GM10266 (cell line): ENCODE data around the gene PLA2G7.

Experiments
- DNase-seq: peaks from one replicate; pipeline ENCODE4 v3.0.0; 2012; ENCODE audit errors: extremely low spot score
- CTCF ChIP-seq: IDR thresholded peaks from 2 replicates; pipeline ENCODE4 v1.5.1; 2012; ENCODE audit warnings: mild to moderate bottlenecking, low read depth; ENCODE audit not compliant: control insufficient read depth, insufficient read depth; ENCODE audit errors: missing control alignments

The PLA2G7 gene

GRCh38 chr6:46735720-46736031, 501 bp upstream of the PLA2G7 start:
- no peak for DNase-seq
- no peak for TF ChIP-seq CTCF

- no peak for DNase-seq
- TF ChIP-seq CTCF, result no peak
Measured at GRCh38 chr6:46733341-46733801, 1.8 kb downstream of the PLA2G7 start.

GRCh38 chr6:46730921-46731461, 4.2 kb downstream of the PLA2G7 start:
- DNase-seq, result no peak
- no peak for TF ChIP-seq CTCF

- DNase-seq, result no peak
- TF ChIP-seq CTCF, result no peak
Measured at GRCh38 chr6:46729787-46730326, 5.3 kb downstream of the PLA2G7 start.

- no peak for TF ChIP-seq CTCF
- DNase-seq, result no peak
Measured at GRCh38 chr6:46720401-46720800, 14.8 kb downstream of the PLA2G7 start.

- TF ChIP-seq CTCF, result no peak
- no peak for DNase-seq
Measured at GRCh38 chr6:46719099-46719498, 16.1 kb downstream of the PLA2G7 start.

- DNase-seq, result no peak
- TF ChIP-seq CTCF, result no peak
Measured at GRCh38 chr6:46715141-46715540, 20.0 kb downstream of the PLA2G7 start.
